PC-3 (cell line): Measurements from ENCODE around the gene KIF24. TPM values are rescaled to one million over a fixed set of nuclear protein-coding genes. Genes with fewer than 3 reads are reported as not detected.
"Not testable (repeated sequence)": the region's sequence is repeated elsewhere in the genome, so short reads cannot be mapped to it uniquely, and the experiment has no call there.

ENCODE experiments used
- ATAC-seq: fragments of 200-7000 bp; cut with Tn5 transposase; 2 replicates; pipeline ENCODE4 v1.9.1; 2020; ENCODE audit warnings: mild to moderate bottlenecking, moderate library complexity
- BruUV-seq: library from RNA; stranded (reverse); fragments of 400-500 nt; replicated peaks from 2 replicates; lab custom pipeline; 2021; lab: Mats Ljungman, UMichigan
- CTCF ChIA-PET: fragments of 300-600 bp; sonication (Branson Sonifier 250); formaldehyde crosslinking; loops from one replicate; lab custom pipeline; 2022; ENCODE audit warnings: antibody characterized with exemption; lab: Charles Lee
- POLR2A ChIA-PET: fragments of 300-600 bp; sonication (Branson Sonifier 250); formaldehyde crosslinking; loops from one replicate; lab custom pipeline; 2022; ENCODE audit warnings: antibody characterized with exemption; ENCODE audit not compliant: unreplicated experiment; lab: Charles Lee
- DNase-seq: peaks from one replicate; pipeline ENCODE4 v3.0.0-alpha.2; 2015
- H2AFZ ChIP-seq: fragments of 300-600 bp; sonication (generic); 2 replicates; pipeline ENCODE4 v1.6.0; 2016; ENCODE audit warnings: antibody characterized with exemption, low read length
- H3F3A ChIP-seq: fragments of 300-600 bp; sonication (generic); one replicate; pipeline ENCODE4 v1.6.0; 2017; ENCODE audit warnings: antibody characterized with exemption, low read length, control low read depth, mild to moderate bottlenecking; ENCODE audit not compliant: unreplicated experiment
- H3K27ac ChIP-seq: fragments of 300-600 bp; sonication (generic); 2 replicates; pipeline ENCODE4 v1.5.1; 2016; ENCODE audit warnings: mild to moderate bottlenecking, low read length
- H3K27me3 ChIP-seq: fragments of 300-600 bp; sonication (generic); 2 replicates; pipeline ENCODE4 v1.6.1; 2016; ENCODE audit warnings: low read length, mixed read lengths
- H3K36me3 ChIP-seq: fragments of 300-600 bp; sonication (generic); 2 replicates; pipeline ENCODE4 v1.6.1; 2016; ENCODE audit warnings: low read depth, mixed run types, low read length, mixed read lengths
- H3K4me1 ChIP-seq: fragments of 300-600 bp; sonication (generic); 2 replicates; pipeline ENCODE4 v1.5.1; 2016; ENCODE audit warnings: low read length; ENCODE audit not compliant: insufficient read depth
- H3K4me2 ChIP-seq: fragments of 300-600 bp; sonication (generic); 2 replicates; pipeline ENCODE4 v1.6.0; 2016; ENCODE audit warnings: low read length
- H3K4me3 ChIP-seq: fragments of 300-600 bp; sonication (generic); 2 replicates; pipeline ENCODE4 v1.5.1; 2016; ENCODE audit warnings: mild to moderate bottlenecking, low read length, mixed read lengths
- H3K79me2 ChIP-seq: fragments of 300-600 bp; sonication (generic); 2 replicates; pipeline ENCODE4 v1.6.1; 2017; ENCODE audit warnings: low read length, mixed read lengths
- H3K9ac ChIP-seq: fragments of 300-600 bp; sonication (generic); 2 replicates; pipeline ENCODE4 v1.6.0; 2016; ENCODE audit warnings: mild to moderate bottlenecking, low read length
- H3K9me2 ChIP-seq: fragments of 300-600 bp; sonication (generic); replicated peaks from 2 replicates; pipeline ENCODE4 v1.6.1; 2016; ENCODE audit warnings: mixed run types, low read length, mixed read lengths
- H3K9me3 ChIP-seq: fragments of 300-600 bp; sonication (generic); 2 replicates; pipeline ENCODE4 v1.6.1; 2016; ENCODE audit warnings: low read length, mixed read lengths
- H4K20me1 ChIP-seq: fragments of 300-600 bp; sonication (generic); 2 replicates; pipeline ENCODE4 v1.6.1; 2016; ENCODE audit warnings: low read length, mixed read lengths
- CTCF ChIP-seq: fragments of 300-600 bp; sonication (generic); conservative IDR thresholded peaks from 2 replicates; pipeline ENCODE4 v1.5.1; 2017; ENCODE audit warnings: antibody characterized with exemption, low read depth, mild to moderate bottlenecking, low read length
- EZH2 ChIP-seq: fragments of 300-600 bp; sonication (generic); IDR thresholded peaks from one replicate; pipeline ENCODE4 v1.6.1; 2017; ENCODE audit warnings: antibody characterized with exemption, mild to moderate bottlenecking, low read length; ENCODE audit not compliant: unreplicated experiment
- EZH2phosphoT487 ChIP-seq: fragments of 300-600 bp; sonication (generic); IDR thresholded peaks from 2 replicates; pipeline ENCODE4 v1.6.1; 2018; ENCODE audit warnings: mild to moderate bottlenecking, antibody characterized with exemption, low read length, borderline replicate concordance
- intact Hi-C: fragments of 100-400 bp; cut with micrococcal nuclease; formaldehyde crosslinking; loops from 2 replicates; pipeline ENCODE4 v1.9.0; 2023
- total RNA-seq: library from RNA; depleted of rRNA; stranded (reverse); fragments of >200 nt; gene quantifications from 2 replicates; pipeline ENCODE4 v1.2.3, GENCODE V29; 2014

KIF24 gene
- total RNA-seq, 1 experiment from 2014 or later: 4.7 TPM

- H3K4me2 ChIP-seq, DNase-seq, H3K36me3 ChIP-seq, H4K20me1 ChIP-seq, CTCF ChIA-PET, H3F3A ChIP-seq, H3K27ac ChIP-seq, H3K4me3 ChIP-seq, intact Hi-C loops, H3K79me2 ChIP-seq, H3K9me3 ChIP-seq, H2AFZ ChIP-seq, ATAC-seq, H3K9me2 ChIP-seq, H3K4me1 ChIP-seq, H3K27me3 ChIP-seq, POLR2A ChIA-PET, BruUV-seq, H3K9ac ChIP-seq: not testable (repeated sequence)
Measured at GRCh38 chr9:34301064-34301463, 28.0 kb downstream of the KIF24 start.

- intact Hi-C loops: no loop called here
- no peak for ATAC-seq
- H3K36me3 ChIP-seq: no peaks in the 10 kb centered on the region
- no peaks in the 10 kb centered on the region for H3K9me2 ChIP-seq
- no peak overlapping the region for H3K27ac ChIP-seq
- H3K9ac ChIP-seq: no peak overlapping the region
- no peaks in the 10 kb centered on the region for H3K9me3 ChIP-seq
- no peak overlapping the region for H3K4me3 ChIP-seq
- POLR2A ChIA-PET: no interaction called here
- TF ChIP-seq EZH2 (no peak), CTCF (no peak), EZH2phosphoT487 (no peak)
- H4K20me1 ChIP-seq: no peaks in the 10 kb centered on the region
- BruUV-seq: no TSS peak
- H3K4me2 ChIP-seq: no peak overlapping the region
- CTCF ChIA-PET: no interaction called here
- H3K27me3 ChIP-seq: no peaks in the 10 kb centered on the region
- no peaks in the 10 kb centered on the region for H3F3A ChIP-seq
- no peak overlapping the region for H2AFZ ChIP-seq
- no peak for DNase-seq
- no peaks in the 10 kb centered on the region for H3K4me1 ChIP-seq
- H3K79me2 ChIP-seq: no peaks in the 10 kb centered on the region
Measured at GRCh38 chr9:34292552-34292951, 36.5 kb downstream of the KIF24 start.

GRCh38 chr9:34291423-34291822 lies 37.6 kb downstream of the KIF24 start:
- ChIA-PET POLR2A (no interaction called here), CTCF (no interaction called here)
- H3K27me3 ChIP-seq: no peaks in the 10 kb centered on the region
- no peaks in the 10 kb centered on the region for H3K9me2 ChIP-seq
- no peaks in the 10 kb centered on the region for H3K79me2 ChIP-seq
- TF ChIP-seq CTCF (no peak), EZH2phosphoT487 (no peak), EZH2 (no peak)
- no peaks in the 10 kb centered on the region for H3K9me3 ChIP-seq
- BruUV-seq: no TSS peak
- no peak overlapping the region for H2AFZ ChIP-seq
- no peak overlapping the region for H3K9ac ChIP-seq
- no peak overlapping the region for H3K4me2 ChIP-seq
- no peaks in the 10 kb centered on the region for H3K4me1 ChIP-seq
- H3K4me3 ChIP-seq: no peak overlapping the region
- no peaks in the 10 kb centered on the region for H3F3A ChIP-seq
- ATAC-seq (no peak), DNase-seq (no peak)
- no peaks in the 10 kb centered on the region for H4K20me1 ChIP-seq
- no peaks in the 10 kb centered on the region for H3K36me3 ChIP-seq
- intact Hi-C loops: no loop called here
- no peak overlapping the region for H3K27ac ChIP-seq
